Tibial nerve (tissue), 4 donors: ENCODE results near the gene EVX2. TPM values are rescaled to one million over a fixed set of nuclear protein-coding genes. Genes with fewer than 3 reads are reported as not detected.
A peak's percentile ranks its signal among the peaks of the same experiment; 100 is the strongest.

Experiments used
- DNase-seq, 2 donors: peaks; one replicate each; pipeline ENCODE4 v3.0.0-alpha.2; 2019; ENCODE audit warnings: low spot score in 2 of 2
- H3K27ac ChIP-seq, 4 donors: fragments of 200-600 bp; sonication (generic) in 3 of 4; one replicate each; pipeline ENCODE4 v1.5.1; 2017 to 2019; ENCODE audit warnings: mild to moderate bottlenecking in 1 of 4
- H3K27me3 ChIP-seq, 2 donors: fragments of 200-600 bp; sonication (generic) in 1 of 2; one replicate each; pipeline versions ENCODE4 v1.5.1 to v1.6.0; 2017 to 2019
- H3K36me3 ChIP-seq, 3 donors: fragments of 200-600 bp; sonication (generic); one replicate each; pipeline ENCODE4 v1.5.1; 2018 to 2019
- H3K4me1 ChIP-seq, 4 donors: fragments of 200-600 bp; sonication (generic) in 3 of 4; one replicate each; pipeline ENCODE4 v1.5.1; 2017 to 2019
- H3K4me3 ChIP-seq, 4 donors: fragments of 200-600 bp; sonication (generic) in 3 of 4; one replicate each; pipeline ENCODE4 v1.5.1; 2017 to 2019; ENCODE audit warnings: mild to moderate bottlenecking in 1 of 4, moderate library complexity in 1 of 4
- H3K9me3 ChIP-seq, 4 donors: fragments of 200-600 bp; sonication (generic) in 3 of 4; one replicate each; pipeline ENCODE4 v1.5.1; 2017 to 2019
- EP300 ChIP-seq, 2 donors: sonication (generic); formaldehyde crosslinking; IDR thresholded peaks; one replicate each; pipeline ENCODE4 v1.6.1; 2017; ENCODE audit warnings: antibody characterized with exemption in 2 of 2, mild to moderate bottlenecking in 1 of 2
- POLR2A ChIP-seq, 2 donors: fragments of 450-650 bp; IDR thresholded peaks; one replicate each; pipeline ENCODE4 v1.6.1; 2017; ENCODE audit warnings: antibody characterized with exemption in 2 of 2, mild to moderate bottlenecking in 2 of 2, moderate library complexity in 2 of 2
- WGBS, 2 donors: methylation state at CpG; one replicate each; pipeline ENCODE4 v1.1.5; 2018; 5-methylcytosine and 5-hydroxymethylcytosine counted together
- total RNA-seq, 4 donors: library from RNA; depleted of rRNA; stranded (reverse); fragments of >200 nt; gene quantifications; one replicate each; pipeline ENCODE4 v1.1.0, GENCODE V29; 2016
- TF ChIP-seq, protein P1 (sequence below), 5 experiments: fragments of 200-600 bp in 3 of 5; fragments of 450-650 bp in 2 of 5; sonication (generic) in 3 of 5; IDR thresholded peaks; one replicate each; pipeline ENCODE4 v1.5.1; 2016 to 2019; ENCODE audit warnings: antibody characterized with exemption in 5 of 5, mild to moderate bottlenecking in 3 of 5, moderate library complexity in 2 of 5

EVX2 gene
- total RNA-seq, 4 donors from 2014 or later: not detected

DNA sequence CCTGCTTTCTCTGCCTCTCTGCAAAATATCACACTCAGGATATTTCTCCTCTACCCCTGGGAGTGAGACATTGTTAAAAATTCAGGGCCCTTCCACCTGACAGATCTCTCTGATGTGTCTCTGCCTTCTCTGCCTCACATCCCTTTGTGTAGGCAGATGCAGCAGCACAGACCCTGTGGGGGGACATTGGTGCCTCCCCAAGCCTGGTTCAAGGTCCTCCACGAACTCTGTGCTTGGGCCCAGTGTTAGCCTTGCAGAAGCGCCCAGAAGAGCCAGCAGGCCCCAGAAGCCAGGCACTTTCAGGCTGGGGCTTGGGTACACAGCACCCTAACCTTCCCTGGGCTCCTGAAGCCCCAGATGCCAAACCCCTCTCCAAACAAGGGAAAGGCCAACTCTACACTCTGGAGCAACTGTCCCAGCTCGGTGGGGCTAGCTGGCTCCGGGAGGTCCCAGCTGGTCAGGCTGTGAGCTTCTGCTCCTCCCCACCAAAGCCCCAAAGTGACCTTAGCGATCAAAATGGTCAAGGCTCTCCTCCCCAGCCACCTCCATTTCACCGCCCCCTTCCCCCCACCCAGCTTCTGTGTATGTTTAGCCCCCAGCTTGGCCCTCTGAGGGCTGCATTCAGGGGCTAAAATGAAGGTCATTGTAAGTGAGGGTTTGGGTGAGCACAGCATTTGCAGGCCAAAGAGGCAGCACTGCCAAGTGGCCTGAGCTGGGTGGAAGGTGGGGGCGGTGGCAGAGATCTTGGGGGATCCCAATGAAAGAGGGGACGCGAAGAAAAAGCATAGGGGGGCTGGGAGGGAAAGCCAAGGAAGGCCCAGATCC lies 41.4 kb upstream of the EVX2 start:
- Histone ChIP-seq H3K9me3 (no peaks in the 10 kb centered on the region), H3K4me1 (peaks cover 0 to 47% (median 9%) of the 10 kb centered on the region in 4 donors), H3K27me3 (peaks cover 10 to 94% of the 10 kb centered on the region in 2 donors), H3K4me3 (no peak overlapping the region), H3K36me3 (no peaks in the 10 kb centered on the region), H3K27ac (no peak overlapping the region)
- WGBS, 2 donors: 85 to 87% methylated on average over 8 to 9 of the region's 9 CpGs
- TF ChIP-seq, protein P1, sequence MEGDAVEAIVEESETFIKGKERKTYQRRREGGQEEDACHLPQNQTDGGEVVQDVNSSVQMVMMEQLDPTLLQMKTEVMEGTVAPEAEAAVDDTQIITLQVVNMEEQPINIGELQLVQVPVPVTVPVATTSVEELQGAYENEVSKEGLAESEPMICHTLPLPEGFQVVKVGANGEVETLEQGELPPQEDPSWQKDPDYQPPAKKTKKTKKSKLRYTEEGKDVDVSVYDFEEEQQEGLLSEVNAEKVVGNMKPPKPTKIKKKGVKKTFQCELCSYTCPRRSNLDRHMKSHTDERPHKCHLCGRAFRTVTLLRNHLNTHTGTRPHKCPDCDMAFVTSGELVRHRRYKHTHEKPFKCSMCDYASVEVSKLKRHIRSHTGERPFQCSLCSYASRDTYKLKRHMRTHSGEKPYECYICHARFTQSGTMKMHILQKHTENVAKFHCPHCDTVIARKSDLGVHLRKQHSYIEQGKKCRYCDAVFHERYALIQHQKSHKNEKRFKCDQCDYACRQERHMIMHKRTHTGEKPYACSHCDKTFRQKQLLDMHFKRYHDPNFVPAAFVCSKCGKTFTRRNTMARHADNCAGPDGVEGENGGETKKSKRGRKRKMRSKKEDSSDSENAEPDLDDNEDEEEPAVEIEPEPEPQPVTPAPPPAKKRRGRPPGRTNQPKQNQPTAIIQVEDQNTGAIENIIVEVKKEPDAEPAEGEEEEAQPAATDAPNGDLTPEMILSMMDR (IDR thresholded peaks at IDR 0.05): no peak
- TF ChIP-seq EP300 (IDR thresholded peaks at IDR 0.05) (no peak), POLR2A (IDR thresholded peaks at IDR 0.05) (no peak)
- DNase-seq: no peak

DNA sequence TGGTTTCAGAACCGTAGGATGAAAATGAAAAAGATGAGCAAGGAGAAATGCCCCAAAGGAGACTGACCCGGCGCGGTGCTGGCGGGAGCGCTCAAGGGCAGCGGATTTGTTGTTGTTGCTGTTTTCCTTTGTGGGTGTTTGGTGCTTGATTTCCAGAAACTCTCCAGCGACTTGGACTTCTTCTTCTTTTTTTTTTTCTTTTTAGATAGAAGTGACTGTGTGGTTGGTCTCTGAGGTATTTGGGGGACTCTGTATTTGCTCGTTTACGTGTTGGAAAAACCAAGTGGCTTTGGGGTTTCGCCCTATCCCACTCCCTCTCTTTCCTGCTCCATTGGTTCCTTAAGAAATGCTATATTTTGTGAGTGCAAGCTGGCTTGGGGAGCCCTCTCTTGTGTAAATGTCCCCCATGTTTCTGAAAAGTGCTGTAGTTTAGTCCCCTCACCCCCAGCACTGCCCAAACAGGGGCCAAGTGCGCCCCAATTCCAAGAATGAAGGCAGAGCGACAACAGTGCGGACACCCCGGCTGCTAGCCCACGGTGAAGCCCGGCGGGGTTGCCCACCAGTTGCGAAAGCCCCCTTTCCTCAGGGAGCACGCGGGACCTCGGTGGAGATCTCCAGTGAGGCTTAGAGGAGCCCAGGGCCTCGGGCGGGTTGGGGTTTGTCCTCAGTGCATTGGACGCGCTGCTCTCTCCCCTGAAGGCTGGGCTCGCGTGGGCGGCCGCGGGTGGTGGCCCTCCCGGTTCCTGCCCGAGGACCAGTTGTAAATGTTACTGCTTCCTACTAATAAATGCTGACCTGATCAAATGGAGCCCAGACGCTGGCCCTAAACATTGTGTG lies 40.6 kb upstream of the EVX2 start:
- Histone ChIP-seq H3K27ac (peak overlapping the region in 1 of 4 donors; percentile 81), H3K4me1 (peaks cover 0 to 42% (median 9%) of the 10 kb centered on the region in 4 donors), H3K9me3 (no peaks in the 10 kb centered on the region), H3K36me3 (no peaks in the 10 kb centered on the region), H3K4me3 (peak overlapping the region in 1 of 4 donors; percentile 60), H3K27me3 (peaks cover 10 to 98% of the 10 kb centered on the region in 2 donors)
- 62 to 65% methylated on average over 21 to 34 of the region's 34 CpGs for WGBS, 2 donors
- TF ChIP-seq POLR2A (IDR thresholded peaks at IDR 0.05): no peak
- TF ChIP-seq, protein P1 (IDR thresholded peaks at IDR 0.05): no peak
- no peak for TF ChIP-seq EP300 (IDR thresholded peaks at IDR 0.05)
- no peak for DNase-seq

- no peak for DNase-seq
- WGBS, 2 donors: 18% methylated on average over 35 to 40 of the region's 40 CpGs
- peak overlapping the region in 2 of 4 donors; percentile 21 to 81 for H3K27ac ChIP-seq
Observed at GRCh38 chr2:176123411-176124109, 39.8 kb upstream of the EVX2 start.

DNA sequence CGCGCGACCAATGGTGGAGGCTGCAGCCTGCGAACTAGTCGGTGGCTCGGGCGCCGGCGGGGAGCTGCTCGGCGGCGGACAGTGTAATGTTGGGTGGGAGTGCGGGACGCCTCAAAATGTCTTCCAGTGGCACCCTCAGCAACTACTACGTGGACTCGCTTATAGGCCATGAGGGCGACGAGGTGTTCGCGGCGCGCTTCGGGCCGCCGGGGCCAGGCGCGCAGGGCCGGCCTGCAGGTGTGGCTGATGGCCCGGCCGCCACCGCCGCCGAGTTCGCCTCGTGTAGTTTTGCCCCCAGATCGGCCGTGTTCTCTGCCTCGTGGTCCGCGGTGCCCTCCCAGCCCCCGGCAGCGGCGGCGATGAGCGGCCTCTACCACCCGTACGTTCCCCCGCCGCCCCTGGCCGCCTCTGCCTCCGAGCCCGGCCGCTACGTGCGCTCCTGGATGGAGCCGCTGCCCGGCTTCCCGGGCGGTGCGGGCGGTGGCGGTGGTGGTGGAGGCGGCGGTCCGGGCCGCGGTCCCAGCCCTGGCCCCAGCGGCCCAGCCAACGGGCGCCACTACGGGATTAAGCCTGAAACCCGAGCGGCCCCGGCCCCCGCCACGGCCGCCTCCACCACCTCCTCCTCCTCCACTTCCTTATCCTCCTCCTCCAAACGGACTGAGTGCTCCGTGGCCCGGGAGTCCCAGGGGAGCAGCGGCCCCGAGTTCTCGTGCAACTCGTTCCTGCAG lies 39.1 kb upstream of the EVX2 start, which contains the start of gene HOXD9:
Gene HOXD9 (plus strand): TSS at position 37 of the 728 bp plus-strand sequence. CDS start 50 bp downstream, at position 87.
- peaks cover 10 to 98% of the 10 kb centered on the region in 2 donors for H3K27me3 ChIP-seq
- peak; percentile 51 to 65 for DNase-seq
- TF ChIP-seq POLR2A (IDR thresholded peaks at IDR 0.05): no peak
- peak in 1 of 2 donors; percentile 37 for TF ChIP-seq EP300 (IDR thresholded peaks at IDR 0.05)
- TF ChIP-seq, protein P1 (IDR thresholded peaks at IDR 0.05): no peak
- peak within 1 kb of the TSS; percentile 16 to 81 (median 20) for H3K27ac ChIP-seq
- H3K36me3 ChIP-seq: no peaks in the 10 kb centered on the region
- no peaks in the 10 kb centered on the region for H3K9me3 ChIP-seq
- WGBS, 2 donors: 0 to 3% methylated on average over 18 to 52 of the region's 84 CpGs
- peaks cover 0 to 31% (median 8%) of the 10 kb centered on the region in 4 donors for H3K4me1 ChIP-seq
- peak within 1 kb of the TSS; percentile 35 to 60 (median 42) for H3K4me3 ChIP-seq

More at GRCh38 chr2:176123411-176124109, 39.8 kb upstream of the EVX2 start:
- TF ChIP-seq EP300 (IDR thresholded peaks at IDR 0.05) (no peak), POLR2A (IDR thresholded peaks at IDR 0.05) (no peak)
- TF ChIP-seq, protein P1 (IDR thresholded peaks at IDR 0.05): no peak
- H3K4me3 ChIP-seq: peak overlapping the region; percentile 35 to 60 (median 42)
- peaks cover 10 to 98% of the 10 kb centered on the region in 2 donors for H3K27me3 ChIP-seq
- H3K9me3 ChIP-seq: no peaks in the 10 kb centered on the region
- peaks cover 0 to 34% (median 9%) of the 10 kb centered on the region in 4 donors for H3K4me1 ChIP-seq
- no peaks in the 10 kb centered on the region for H3K36me3 ChIP-seq
